Activated naive CD4-positive, alpha-beta T cell treated with anti-CD3 and anti-CD28 coated beads for 36 hours (primary cell): ENCODE results near the gene ZNF385A. TPM values are rescaled to one million over a fixed set of nuclear protein-coding genes. Genes with fewer than 3 reads are reported as not detected.

ENCODE experiments used
- CTCF ChIA-PET: fragments of 350-600 bp; sonication (Branson Sonifier 250); formaldehyde crosslinking; loops from one replicate; lab custom pipeline; 2021; ENCODE audit warnings: antibody characterized with exemption; lab: Charles Lee
- DNase-seq: peaks from one replicate; pipeline ENCODE4 v3.0.0-alpha.2; 2020
- H3K27ac Mint-ChIP-seq: one replicate; pipeline ENCODE4 v1.8.0; 2021; ENCODE audit warnings: mild to moderate bottlenecking, mixed read lengths
- H3K27me3 Mint-ChIP-seq: one replicate; pipeline ENCODE4 v1.8.0; 2021; ENCODE audit warnings: low read depth, mixed read lengths
- H3K36me3 Mint-ChIP-seq: one replicate; pipeline ENCODE4 v1.8.0; 2021; ENCODE audit warnings: low read depth, mixed read lengths
- H3K4me1 Mint-ChIP-seq: one replicate; pipeline ENCODE4 v1.8.0; 2021; ENCODE audit warnings: low read depth, mixed read lengths
- H3K4me3 Mint-ChIP-seq: one replicate; pipeline ENCODE4 v1.8.0; 2021; ENCODE audit warnings: mild to moderate bottlenecking, moderate library complexity, mixed read lengths
- H3K9me3 Mint-ChIP-seq: one replicate; pipeline ENCODE4 v1.8.0; 2021; ENCODE audit warnings: mixed read lengths
- intact Hi-C: fragments of 100-400 bp; cut with micrococcal nuclease; formaldehyde crosslinking; loops from one replicate; pipeline ENCODE4 v1.15.1; 2023
- microRNA-seq: library from miRNA; unstranded; fragments of <30 nt; microRNA quantifications from one replicate; pipeline ENCODE4 v1.2.0, GENCODE V29; 2022; ENCODE audit warnings: borderline microRNAs expressed, borderline replicate concordance
- total RNA-seq, 2 experiments: library from RNA; stranded (reverse); gene quantifications; one replicate each; pipeline ENCODE4 v1.2.3, GENCODE V29; 2021

The ZNF385A gene
- total RNA-seq, 2 experiments from 2014 or later = 0.93 to 1.1 TPM

GRCh38 chr12:54321363-54321762, 63.2 kb downstream of the ZNF385A start:
- no peak overlapping the region for H3K4me3 Mint-ChIP-seq
- H3K27ac Mint-ChIP-seq = no peak overlapping the region
- H3K36me3 Mint-ChIP-seq = peaks cover 4% of the 10 kb centered on the region
- CTCF ChIA-PET = interaction anchor here (0.8 to 2.3 kb wide), 4 partner anchors 11 to 58 kb away, joined by 3 to 7 read pairs (median 4); no protein-coding TSS in a partner anchor
- peaks cover 13% of the 10 kb centered on the region for H3K4me1 Mint-ChIP-seq
- intact Hi-C loops = no loop called here
- no peaks in the 10 kb centered on the region for H3K27me3 Mint-ChIP-seq
- no peaks in the 10 kb centered on the region for H3K9me3 Mint-ChIP-seq
- DNase-seq = no peak

Small RNA genes lying within 50 kb of the gene (microRNA-seq; reads per million reads assigned to microRNA genes)
- 252 reads per million, percentile 71 among the genes with 10 or more reads in this experiment for gene MIR148B

Other genes with a start within 250 kb of the ZNF385A start
- gene SMUG1, start 195.7 kb downstream of the ZNF385A start, total RNA-seq = 10 to 100 TPM; 18.2 to 19.7 TPM
- 100 to 1,000 TPM; 169 to 173 TPM for gene CBX5, start 104.6 kb downstream of the ZNF385A start, total RNA-seq
- 1,000 to 10,000 TPM; 2,231 to 2,234 TPM for gene HNRNPA1, start 104.0 kb downstream of the ZNF385A start, total RNA-seq
- gene NFE2, start 83.7 kb downstream of the ZNF385A start, total RNA-seq = not detected
- 100 to 1,000 TPM in 1 of 2 experiments, 10 to 100 TPM in 1; 98.0 to 105 TPM for gene COPZ1, start 59.6 kb downstream of the ZNF385A start, total RNA-seq
- 1 to 10 TPM; 1.2 TPM for gene GPR84, start 20.2 kb downstream of the ZNF385A start, total RNA-seq
- 10 to 100 TPM; 17.9 to 18.4 TPM for gene ITGA5, start 34.5 kb upstream of the ZNF385A start, total RNA-seq
- gene GTSF1, start 88.9 kb upstream of the ZNF385A start, total RNA-seq = 1 to 10 TPM; 8.1 to 8.6 TPM
- 100 to 1,000 TPM; 138 to 149 TPM for gene NCKAP1L, start 113.0 kb upstream of the ZNF385A start, total RNA-seq
- gene PDE1B, start 164.9 kb upstream of the ZNF385A start, total RNA-seq = 1 to 10 TPM; 7.5 to 8.5 TPM
- not detected for gene PPP1R1A, start 203.9 kb upstream of the ZNF385A start, total RNA-seq